K562 (cell line): ENCODE data around the gene MYO1E. TPM values are rescaled to one million over a fixed set of nuclear protein-coding genes. Genes with fewer than 3 reads are reported as not detected.

Experiments
- ATAC-seq: fragments of 200-7000 bp; cut with Tn5 transposase; 3 replicates; pipeline ENCODE4 v1.9.1; 2020; ENCODE audit warnings: moderate library complexity
- BruUV-seq: library from RNA; stranded (reverse); fragments of 400-500 nt; replicated peaks from 2 replicates; lab custom pipeline; 2021; lab: Mats Ljungman, UMichigan
- CTCF ChIA-PET: fragments of 300-600 bp; formaldehyde crosslinking; extraction: SDS; loops from one replicate; lab custom pipeline; 2021; ENCODE audit warnings: low intra/inter-chr PET ratio; lab: Yijun Ruan, JAX
- POLR2A ChIA-PET: fragments of 300-600, 350-650 bp; sonication (Branson Sonifier 250); formaldehyde crosslinking; extraction: SDS; loops from one replicate; lab custom pipeline; 2021; ENCODE audit warnings: antibody characterized with exemption, inconsistent platforms; lab: Yijun Ruan, JAX
- DNase-seq, 4 experiments: peaks; one replicate each; pipeline versions ENCODE4 v3.0.0 to v3.0.0-alpha.2; 2011 to 2018; ENCODE audit warnings: low spot score in 3 of 4, mixed read lengths in 3 of 4; ENCODE audit errors: extremely low read depth in 1 of 4
- FAIRE-seq: peaks from 2 replicates; lab custom pipeline; 2011; peaks lifted over from hg19 to GRCh38; lab: Jason Lieb, UNC
- H2AFZ ChIP-seq: 2 replicates; pipeline ENCODE4 v1.6.0; 2011; ENCODE audit warnings: low read depth, low read length, control low read depth, inconsistent platforms
- H3K27ac ChIP-seq: fragments of 200-600 bp; 3 replicates; pipeline ENCODE4 v1.8.0; 2011; ENCODE audit warnings: low read depth, mild to moderate bottlenecking, control low read depth, inconsistent platforms, low read length, moderate library complexity, mixed read lengths; ENCODE audit errors: extremely low read depth
- H3K27me3 ChIP-seq, 2 experiments: fragments of 300-600 bp in 1 of 2; 2 replicates in 1 of 2; 3 replicates in 1 of 2; pipeline versions ENCODE4 v1.6.0 to v1.8.0; 2011; ENCODE audit warnings: inconsistent platforms in 2 of 2, low read length in 2 of 2, mild to moderate bottlenecking in 1 of 2, mixed read lengths in 1 of 2, moderate library complexity in 1 of 2; ENCODE audit not compliant: control insufficient read depth in 2 of 2, insufficient read depth in 2 of 2
- H3K36me3 ChIP-seq: fragments of 300-600 bp; 3 replicates; pipeline ENCODE4 v1.8.0; 2011; ENCODE audit warnings: mild to moderate bottlenecking, low read length, inconsistent platforms; ENCODE audit not compliant: control insufficient read depth, insufficient read depth
- H3K4me1 ChIP-seq, 2 experiments: fragments of 200-600 bp in 1 of 2; replicated peaks in 1 of 2; 2 replicates in 1 of 2; 3 replicates in 1 of 2; pipeline versions ENCODE4 v1.5.1 to v1.8.0; 2011; ENCODE audit warnings: inconsistent platforms in 2 of 2, low read length in 2 of 2, mild to moderate bottlenecking in 1 of 2, mixed read lengths in 1 of 2, moderate library complexity in 1 of 2; ENCODE audit not compliant: control insufficient read depth in 2 of 2, insufficient read depth in 2 of 2
- H3K4me2 ChIP-seq: 2 replicates; pipeline ENCODE4 v1.6.1; 2011; ENCODE audit warnings: low read length, control low read depth, inconsistent platforms, mixed read lengths; ENCODE audit not compliant: insufficient read depth
- H3K4me3 ChIP-seq: fragments of 200-600 bp; sonication (generic), shearing (Covaris generic); 2 replicates; pipeline ENCODE4 v1.5.1; 2016; ENCODE audit warnings: control low read depth, inconsistent platforms
- H3K79me2 ChIP-seq: fragments of 200-600 bp; 3 replicates; pipeline ENCODE4 v1.8.0; 2011; ENCODE audit warnings: low read length, inconsistent platforms; ENCODE audit not compliant: control insufficient read depth, insufficient read depth
- H3K9ac ChIP-seq, 2 experiments: 2 replicates each; pipeline versions ENCODE4 v1.6.0 to v1.6.1; 2011; ENCODE audit warnings: low read depth in 2 of 2, low read length in 2 of 2, control low read depth in 1 of 2, inconsistent platforms in 1 of 2, mild to moderate bottlenecking in 1 of 2, mixed read lengths in 1 of 2; ENCODE audit not compliant: insufficient read depth in 1 of 2
- H3K9me1 ChIP-seq: one replicate; pipeline ENCODE4 v1.6.0; 2011; ENCODE audit warnings: inconsistent platforms, mild to moderate bottlenecking, low read length, moderate library complexity; ENCODE audit not compliant: control insufficient read depth, insufficient read depth
- H3K9me3 ChIP-seq: replicated peaks from 2 replicates; pipeline ENCODE4 v1.5.1; 2011; ENCODE audit warnings: low read depth, low read length, inconsistent platforms; ENCODE audit not compliant: control insufficient read depth, insufficient read depth
- H4K20me1 ChIP-seq: replicated peaks from 2 replicates; pipeline ENCODE4 v1.6.1; 2011; ENCODE audit warnings: low read length, inconsistent platforms, mixed read lengths; ENCODE audit not compliant: control insufficient read depth, insufficient read depth
- ATF3 ChIP-seq, 2 experiments: fragments of 450-650 bp in 1 of 2; sonication (generic) in 1 of 2; formaldehyde crosslinking in 1 of 2; IDR thresholded peaks in 1 of 2; conservative IDR thresholded peaks in 1 of 2; 2 replicates each; pipeline versions ENCODE4 v1.6.1 to v1.8.1; 2016 to 2023; ENCODE audit warnings: mild to moderate bottlenecking in 2 of 2, moderate library complexity in 2 of 2, inconsistent platforms in 1 of 2, missing genetic modification reagents in 1 of 2
- C11orf30 ChIP-seq: fragments of 450-650 bp; IDR thresholded peaks from 2 replicates; pipeline ENCODE4 v1.6.1; 2016; ENCODE audit warnings: low read depth, mild to moderate bottlenecking
- CBX1 ChIP-seq: sonication (generic); IDR thresholded peaks from 2 replicates; pipeline ENCODE4 v1.6.1; 2016; ENCODE audit warnings: antibody characterized with exemption, low read depth, mild to moderate bottlenecking
- DMBX1 ChIP-seq: fragments of 250-450 bp; sonication (Bioruptor Pico); IDR thresholded peaks from 2 replicates; pipeline ENCODE4 v1.8.0; 2022; ENCODE audit warnings: inconsistent platforms, mild to moderate bottlenecking, moderate library complexity, borderline replicate concordance
- ETV5 ChIP-seq: sonication (generic); formaldehyde crosslinking; IDR thresholded peaks from 2 replicates; pipeline ENCODE4 v1.4.0; 2020; ENCODE audit warnings: low read depth, mild to moderate bottlenecking, missing genetic modification reagents
- IFI16 ChIP-seq: fragments of 250-450 bp; sonication (Bioruptor Pico); IDR thresholded peaks from 2 replicates; pipeline ENCODE4 v2.1.2; 2022; ENCODE audit warnings: mild to moderate bottlenecking, inconsistent platforms
- MIER1 ChIP-seq: fragments of 450-650 bp; IDR thresholded peaks from 2 replicates; pipeline ENCODE4 v1.6.1; 2016; ENCODE audit warnings: antibody characterized with exemption, mild to moderate bottlenecking, low read depth
- MYBL2 ChIP-seq, 2 experiments: fragments of 450-650 bp in 1 of 2; sonication (generic) in 1 of 2; formaldehyde crosslinking in 1 of 2; IDR thresholded peaks; 2 replicates each; pipeline versions ENCODE4 v1.6.1 to v1.8.1; 2017 to 2022; ENCODE audit warnings: borderline replicate concordance in 1 of 2, inconsistent platforms in 1 of 2, low read depth in 1 of 2, mild to moderate bottlenecking in 1 of 2, missing genetic modification reagents in 1 of 2, moderate library complexity in 1 of 2
- NFYB ChIP-seq: IDR thresholded peaks from 2 replicates; pipeline ENCODE4 v1.6.1; 2011; ENCODE audit warnings: mild to moderate bottlenecking, moderate library complexity; ENCODE audit not compliant: insufficient read length; ENCODE audit errors: extremely low read depth
- SUPT5H ChIP-seq: fragments of 450-650 bp; IDR thresholded peaks from 2 replicates; pipeline ENCODE4 v1.6.1; 2016
- USF1 ChIP-seq: sonication (generic); formaldehyde crosslinking; IDR thresholded peaks from 2 replicates; pipeline ENCODE4 v1.9.0; 2022; ENCODE audit warnings: mild to moderate bottlenecking, missing genetic modification reagents
- ZC3H11A ChIP-seq: IDR thresholded peaks from 2 replicates; pipeline ENCODE4 v1.6.1; 2012; ENCODE audit warnings: low read depth, low read length, improper control_type of control experiment
- ZNF282 ChIP-seq: sonication (generic); formaldehyde crosslinking; IDR thresholded peaks from 2 replicates; pipeline ENCODE4 v1.8.1; 2023; ENCODE audit warnings: missing genetic modification reagents
- WGBS: fragments of 100-300 bp; shearing (Covaris generic); methylation state at CpG from one replicate; pipeline ENCODE4 v1.1.6; 2016; ENCODE audit warnings: low coverage, mixed read lengths; ENCODE audit not compliant: insufficient coverage; ENCODE audit errors: missing lambda C conversion rate; 5-methylcytosine and 5-hydroxymethylcytosine counted together
- in situ Hi-C: fragments of 300-500 bp; cut with MboI; formaldehyde crosslinking; loops from 4 replicates; pipeline ENCODE4 v1.15.0; 2018; ENCODE audit warnings: inconsistent platforms, mixed read lengths
- intact Hi-C: fragments of 100-400 bp; cut with micrococcal nuclease; formaldehyde crosslinking; loops from 2 replicates; pipeline ENCODE4 v1.14.2; 2022
- polyA plus RNA-seq, 8 experiments: library from polyadenylated mRNA; depleted of rRNA in 4 of 8; stranded (reverse) in 5 of 8; unstranded in 3 of 8; fragments of >200 nt; fragmentation: Nextera tagmentation in 2 of 8; fragmentation: Illumina TruSeq in 1 of 8; extraction: Ambion mirVana in 2 of 8; extraction: Trizol in 1 of 8; gene quantifications; 2 replicates each; pipeline versions ENCODE4 v1.2.1 to v1.2.3, GENCODE V29; 2011 to 2014; ENCODE audit warnings: inconsistent platforms in 1 of 8, missing spikeins in 1 of 8
- total RNA-seq, 7 experiments: library from RNA; depleted of rRNA in 6 of 7; stranded (reverse); fragments of >200 nt in 6 of 7; fragmentation: Illumina TruSeq in 2 of 7; extraction: Trizol in 2 of 7; gene quantifications; 2 replicates each; pipeline versions ENCODE4 v1.2.1 to v1.2.3, GENCODE V29; 2011 to 2021; ENCODE audit warnings: low replicate concordance in 1 of 7

MYO1E gene
- total and polyA plus RNA-seq, 9 of the 15 experiments (the other 6 are each of a cell fraction or from before 2014, with no cell fraction given) = under 0.01 to 0.44 (median 0.01) TPM; not detected in 6

- Histone ChIP-seq H3K27ac (no peak overlapping the region), H3K36me3 (peaks cover 55% of the 10 kb centered on the region), H3K9me3 (no peaks in the 10 kb centered on the region), H2AFZ (no peak overlapping the region), H3K79me2 (peaks cover 17% of the 10 kb centered on the region), H4K20me1 (no peaks in the 10 kb centered on the region), H3K9ac (no peak overlapping the region), H3K4me1 (no peaks in the 10 kb centered on the region), H3K4me3 (no peak overlapping the region), H3K4me2 (no peak overlapping the region), H3K9me1 (no peaks in the 10 kb centered on the region), H3K27me3 (no peaks in the 10 kb centered on the region)
- no peak for ATAC-seq
- intact Hi-C loops (no loop called here), in situ Hi-C loops (no loop called here)
- no peak for FAIRE-seq
- BruUV-seq = no TSS peak
- POLR2A ChIA-PET = interaction anchor here (1.1 to 1.7 kb wide), 3 partner anchors 9 to 135 kb away, joined by 3 to 5 read pairs (median 4); no protein-coding TSS in a partner anchor
- 95% methylated on average over 2 of the region's 2 CpGs for WGBS
- CTCF ChIA-PET = no interaction called here
- no peak for DNase-seq
- no peak for TF ChIP-seq ZC3H11A
- TF ChIP-seq MIER1 = no peak
- no peak for TF ChIP-seq NFYB
- no peak for TF ChIP-seq DMBX1 (CRISPR knock-in tag)
- TF ChIP-seq ETV5 (CRISPR knock-in tag) = no peak
- no peak for TF ChIP-seq SUPT5H
- TF ChIP-seq C11orf30 = no peak
- no peak for TF ChIP-seq ATF3 (IDR thresholded peaks at IDR 0.05)
- TF ChIP-seq ATF3 (CRISPR knock-in tag; conservative IDR thresholded peaks at IDR 0.05) = no peak
- TF ChIP-seq IFI16 (CRISPR knock-in tag) = no peak
- TF ChIP-seq USF1 (CRISPR knock-in tag) = no peak
- TF ChIP-seq ZNF282 (CRISPR knock-in tag) = no peak
- no peak for TF ChIP-seq MYBL2 (IDR thresholded peaks at IDR 0.05; ENCODE audit: low read depth)
- no peak for TF ChIP-seq MYBL2 (CRISPR knock-in tag; IDR thresholded peaks at IDR 0.05; ENCODE audit: borderline replicate concordance)
- no peak for TF ChIP-seq CBX1
These were observed 248.4 kb downstream of the MYO1E start for GRCh38 chr15:59124261-59124660.
